ENCODE measurements around the gene FARP2. TPM values are rescaled to one million over a fixed set of nuclear protein-coding genes. Genes with fewer than 3 reads are reported as not detected.
"Not testable (repeated sequence)": the region's sequence is repeated elsewhere in the genome, so short reads cannot be mapped to it uniquely, and the experiment has no call there.

Gene FARP2
- total RNA-seq, 2 donors from 2014 or later: 11.1 to 21.5 TPM

DNA sequence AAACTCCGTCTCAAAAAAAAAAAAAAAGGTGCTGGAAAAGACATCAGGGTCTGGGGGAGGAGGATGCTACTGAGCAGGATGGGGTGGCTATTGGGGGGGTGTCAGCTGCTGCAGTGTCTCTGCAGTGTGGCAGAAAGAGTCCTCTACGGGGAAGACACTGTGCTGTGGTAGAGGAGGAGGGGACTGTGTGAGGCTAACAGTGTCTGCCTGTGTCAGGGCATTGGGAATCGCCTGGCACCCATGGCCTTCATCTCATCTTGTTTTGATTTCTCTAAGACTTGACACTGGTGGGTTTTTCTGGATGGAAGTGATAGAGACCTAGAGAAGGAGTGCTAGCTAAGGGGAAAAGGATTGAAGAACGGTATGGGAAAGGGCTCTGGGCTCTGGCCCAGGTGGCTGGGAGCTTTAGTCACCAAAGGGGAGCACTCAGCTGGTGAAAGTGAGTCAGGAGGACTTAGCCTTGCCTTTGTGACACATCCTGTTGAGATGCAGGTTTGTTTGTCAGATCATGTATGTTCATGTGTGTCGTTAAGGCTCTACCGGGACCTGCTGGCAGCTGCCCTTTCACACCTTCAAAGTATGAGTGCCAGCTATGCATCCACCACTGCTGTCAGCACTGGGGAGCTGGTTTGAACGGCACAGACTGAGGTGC lies 58.0 kb downstream of the FARP2 start:
- DNase-seq (ENCODE audit: low spot score): no peak
- no peak for TF ChIP-seq CTCF (IDR thresholded peaks at IDR 0.05)

DNA sequence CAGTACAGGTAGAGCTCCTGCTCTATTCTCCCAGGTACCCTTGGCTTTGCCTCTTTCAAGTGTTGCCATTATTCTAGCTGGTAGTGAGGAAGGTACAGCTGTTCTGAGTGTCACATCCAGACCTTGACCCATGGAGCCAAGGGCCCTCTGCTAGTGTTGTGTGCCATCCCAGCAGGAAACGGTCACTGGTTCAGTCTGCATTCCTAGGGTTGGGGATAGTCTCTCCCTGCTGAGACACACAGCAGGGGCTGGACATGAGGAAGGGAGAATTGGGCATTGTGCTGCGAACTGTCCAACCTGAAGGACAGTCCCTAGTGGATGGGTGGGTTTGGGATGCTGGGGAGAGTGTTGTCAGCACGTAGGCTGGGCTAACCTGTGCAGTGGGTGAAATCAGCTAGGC lies 59.1 kb downstream of the FARP2 start:
- H3K27ac ChIP-seq: no peak overlapping the region
- no peaks in the 10 kb centered on the region for H3K4me1 ChIP-seq
- TF ChIP-seq CTCF (IDR thresholded peaks at IDR 0.05): no peak
- peaks cover 66% of the 10 kb centered on the region for H3K36me3 ChIP-seq
- no peaks in the 10 kb centered on the region for H3K27me3 ChIP-seq
- H3K4me3 ChIP-seq: no peak overlapping the region
- no peaks in the 10 kb centered on the region for H3K9me3 ChIP-seq
- DNase-seq (ENCODE audit: low spot score): no peak

More for the DNA sequence above, 58.0 kb downstream of the FARP2 start:
- Histone ChIP-seq H3K27ac (no peak overlapping the region), H3K27me3 (no peaks in the 10 kb centered on the region), H3K4me1 (no peaks in the 10 kb centered on the region), H3K36me3 (peaks cover 71% of the 10 kb centered on the region), H3K4me3 (no peak overlapping the region), H3K9me3 (no peaks in the 10 kb centered on the region)

DNA sequence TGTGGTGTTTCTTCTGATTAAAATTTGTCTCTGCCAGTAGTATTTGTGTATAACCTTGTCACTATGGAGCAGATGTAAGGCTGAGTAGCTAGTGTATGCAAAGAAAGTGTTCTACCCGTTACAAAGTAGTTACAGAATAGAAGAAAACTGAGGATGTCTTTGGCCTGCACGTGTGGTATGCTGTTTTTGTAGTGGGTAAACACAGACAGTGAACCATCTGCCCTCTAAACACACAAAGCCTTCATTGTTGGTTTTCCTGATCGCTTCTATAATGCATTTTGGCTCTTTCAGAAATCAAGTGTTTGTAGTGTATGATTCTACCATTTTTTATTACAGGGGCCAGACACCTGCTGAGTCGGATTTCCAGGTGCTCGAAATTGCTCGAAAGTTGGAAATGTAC lies 61.5 kb downstream of the FARP2 start:
- Histone ChIP-seq H3K4me3 (no peak overlapping the region), H3K36me3 (peaks cover 59% of the 10 kb centered on the region), H3K9me3 (no peaks in the 10 kb centered on the region), H3K27ac (no peak overlapping the region), H3K27me3 (no peaks in the 10 kb centered on the region), H3K4me1 (no peaks in the 10 kb centered on the region)
- no peak for TF ChIP-seq CTCF (IDR thresholded peaks at IDR 0.05)
- DNase-seq (ENCODE audit: low spot score): no peak

DNA sequence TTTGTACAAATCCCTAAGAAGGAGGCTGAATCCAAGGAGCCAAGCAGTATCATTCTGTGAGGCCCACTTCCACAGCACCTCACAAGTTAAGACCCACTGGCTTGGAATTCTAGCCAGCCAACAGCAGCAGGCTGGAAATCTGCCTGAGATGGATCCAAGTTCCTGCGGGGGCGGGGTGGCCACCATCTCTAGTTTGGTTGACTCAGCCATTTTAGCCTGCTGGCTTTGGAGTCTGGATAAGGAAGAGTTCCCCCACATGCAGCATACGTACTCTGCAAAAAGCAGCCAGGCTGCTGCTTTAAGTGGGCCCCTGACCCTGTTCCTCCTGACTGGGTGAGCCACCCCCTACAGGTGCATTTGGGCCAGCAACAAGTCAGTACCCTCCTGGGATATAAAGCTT lies 65.2 kb downstream of the FARP2 start:
- H3K36me3 ChIP-seq: peaks cover 34% of the 10 kb centered on the region
- no peaks in the 10 kb centered on the region for H3K4me1 ChIP-seq
- H3K9me3 ChIP-seq: peaks cover 0 to 12% of the 10 kb centered on the region in 2 donors
- H3K27me3 ChIP-seq: no peaks in the 10 kb centered on the region
- DNase-seq (ENCODE audit: low spot score): no peak
- no peak for TF ChIP-seq CTCF (IDR thresholded peaks at IDR 0.05)
- no peak overlapping the region for H3K27ac ChIP-seq
- H3K4me3 ChIP-seq: no peak overlapping the region

DNA sequence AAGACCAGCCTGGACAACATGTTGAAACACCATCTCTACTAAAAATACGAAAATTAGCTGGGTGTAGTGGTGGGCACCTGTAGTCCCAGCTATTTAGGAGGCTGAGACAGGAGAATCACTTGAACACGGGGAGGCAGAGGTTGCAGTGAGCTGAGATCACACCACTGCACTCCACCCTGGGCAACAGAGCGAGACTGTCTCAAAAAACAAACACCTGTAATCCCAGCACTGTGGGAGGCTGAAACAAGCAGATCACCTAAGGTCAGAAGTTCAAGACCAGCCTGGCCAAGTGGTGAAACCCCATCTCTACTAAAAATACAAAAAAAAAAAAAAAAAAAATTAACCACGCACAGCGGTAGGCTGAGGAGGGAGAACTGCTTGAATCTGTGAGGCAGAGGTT lies 65.9 kb downstream of the FARP2 start:
- H3K36me3 ChIP-seq: peaks cover 34% of the 10 kb centered on the region
- H3K27me3 ChIP-seq; H3K27ac ChIP-seq; H3K4me1 ChIP-seq; H3K4me3 ChIP-seq; DNase-seq (ENCODE audit: low spot score): not testable (repeated sequence)
- peaks cover 0 to 12% of the 10 kb centered on the region in 2 donors for H3K9me3 ChIP-seq

- no peak overlapping the region for H3K4me3 ChIP-seq
- no peak for DNase-seq (ENCODE audit: low spot score)
- no peaks in the 10 kb centered on the region for H3K27me3 ChIP-seq
- TF ChIP-seq CTCF (IDR thresholded peaks at IDR 0.05): no peak
- H3K36me3 ChIP-seq: peaks cover 34% of the 10 kb centered on the region
- no peak overlapping the region for H3K27ac ChIP-seq
- H3K4me1 ChIP-seq: no peaks in the 10 kb centered on the region
- H3K9me3 ChIP-seq: peaks cover 0 to 12% of the 10 kb centered on the region in 2 donors
These were observed 66.3 kb downstream of the FARP2 start for GRCh38 chr2:241422350-241422749.

GRCh38 chr2:241423489-241423888 lies 67.4 kb downstream of the FARP2 start:
- not testable (repeated sequence) for DNase-seq (ENCODE audit: low spot score); H3K27me3 ChIP-seq; H3K4me1 ChIP-seq; H3K4me3 ChIP-seq; H3K27ac ChIP-seq
- Histone ChIP-seq H3K36me3 (peaks cover 23% of the 10 kb centered on the region), H3K9me3 (peaks cover 0 to 12% of the 10 kb centered on the region in 2 donors)
